ENCODE measurements around the gene SLX4IP.
"Not testable (repeated sequence)": the region's sequence is repeated elsewhere in the genome, so short reads cannot be mapped to it uniquely, and the experiment has no call there.

The SLX4IP gene

DNA sequence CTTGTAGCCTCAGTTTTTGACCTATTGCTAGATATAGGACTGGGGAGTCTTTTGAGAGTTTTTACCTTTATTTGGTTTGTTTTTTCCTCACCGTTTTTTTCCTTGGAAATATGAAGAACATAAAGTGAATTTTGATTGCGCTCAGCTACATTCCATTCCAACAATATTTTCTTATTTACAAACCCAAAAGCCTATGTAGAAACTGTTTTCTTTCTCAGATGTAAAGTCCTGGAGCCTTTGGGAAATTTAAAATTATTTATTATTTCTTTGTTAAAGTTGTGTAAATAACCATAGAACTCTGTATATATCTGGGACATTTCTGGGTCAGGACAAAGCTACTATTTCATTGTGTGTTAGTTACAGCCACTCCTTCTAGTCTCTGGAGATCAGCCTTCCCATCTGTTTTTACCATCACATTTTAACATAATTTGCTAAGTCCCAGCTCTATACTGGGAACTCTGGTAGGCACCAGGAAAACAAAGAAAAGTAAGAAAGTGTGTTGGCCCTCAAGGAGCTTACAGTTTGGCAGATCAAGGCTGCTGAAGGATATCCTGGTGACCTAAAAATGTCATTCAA lies 169.8 kb downstream of the SLX4IP start:
- no peak for DNase-seq (ENCODE audit: low read depth)

DNA sequence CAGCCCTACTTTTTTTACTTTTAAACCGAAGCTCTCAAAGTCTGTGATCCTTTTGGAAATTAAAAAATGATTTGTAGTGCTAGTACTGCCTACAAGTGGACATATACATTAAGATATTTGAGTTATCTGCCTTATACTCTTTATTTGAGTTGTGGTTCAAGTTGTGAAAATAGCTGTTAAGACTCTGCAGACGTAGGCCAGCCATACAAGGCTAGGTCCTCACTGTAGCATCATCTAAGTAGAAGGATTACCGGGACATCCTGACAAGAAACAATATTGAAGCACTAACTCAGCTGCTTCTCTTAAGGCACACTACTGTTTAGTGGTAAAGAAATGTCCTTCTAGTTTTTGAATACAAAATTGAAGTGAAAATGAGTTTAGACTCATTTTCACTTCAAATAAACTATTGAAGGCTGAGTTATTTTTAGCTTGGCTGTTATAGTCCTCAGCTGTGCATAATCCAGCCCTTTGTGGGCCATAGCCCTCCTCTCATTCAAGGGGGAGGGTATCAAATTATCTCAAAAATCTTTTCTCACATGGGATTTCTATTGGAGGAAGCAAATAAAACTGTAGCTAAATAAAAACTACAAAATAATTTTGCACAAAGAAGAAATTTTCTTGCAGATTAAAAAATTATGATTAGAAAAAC lies 170.6 kb downstream of the SLX4IP start:
- DNase-seq (ENCODE audit: low read depth): no peak

DNA sequence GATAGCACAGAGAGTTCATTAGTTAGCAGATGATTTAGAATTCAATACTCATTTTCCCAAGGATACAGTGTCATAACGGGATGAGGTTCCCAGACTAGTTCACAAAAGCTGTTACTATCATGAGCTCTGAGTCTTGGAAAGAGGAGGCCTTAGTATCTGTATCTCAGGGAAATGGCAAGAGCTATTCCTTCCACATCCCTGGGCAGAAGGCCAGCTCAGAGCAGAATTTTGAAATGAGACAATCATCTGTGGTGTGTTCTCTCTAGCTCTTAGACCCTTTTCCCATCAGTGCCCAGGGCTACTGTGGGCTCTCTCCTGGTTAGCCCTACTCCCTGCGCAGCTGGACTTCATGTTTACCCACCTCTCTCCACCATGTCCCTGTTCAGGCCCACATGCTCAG lies 174.2 kb downstream of the SLX4IP start:
- DNase-seq (ENCODE audit: low read depth): no peak

DNA sequence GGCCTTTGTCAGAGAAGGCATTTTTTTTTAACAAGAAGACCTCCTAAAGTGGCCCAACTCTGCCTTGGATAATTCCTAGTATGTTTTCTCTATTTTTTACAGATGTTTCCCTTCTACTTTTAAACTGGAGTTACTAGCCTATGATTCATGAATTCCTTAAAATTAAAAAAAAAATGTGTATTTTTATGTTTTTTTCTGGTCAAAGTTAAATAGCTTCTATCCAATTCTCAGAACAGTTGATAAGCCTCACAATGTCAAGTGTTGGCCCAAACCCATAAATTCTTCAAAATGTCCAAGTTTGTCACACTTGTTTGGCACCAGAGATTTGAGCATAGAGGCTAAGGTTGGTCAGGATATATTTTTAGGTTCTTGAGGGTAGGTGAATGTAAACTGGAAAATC lies 174.7 kb downstream of the SLX4IP start:
- DNase-seq (ENCODE audit: low read depth): no peak

DNA sequence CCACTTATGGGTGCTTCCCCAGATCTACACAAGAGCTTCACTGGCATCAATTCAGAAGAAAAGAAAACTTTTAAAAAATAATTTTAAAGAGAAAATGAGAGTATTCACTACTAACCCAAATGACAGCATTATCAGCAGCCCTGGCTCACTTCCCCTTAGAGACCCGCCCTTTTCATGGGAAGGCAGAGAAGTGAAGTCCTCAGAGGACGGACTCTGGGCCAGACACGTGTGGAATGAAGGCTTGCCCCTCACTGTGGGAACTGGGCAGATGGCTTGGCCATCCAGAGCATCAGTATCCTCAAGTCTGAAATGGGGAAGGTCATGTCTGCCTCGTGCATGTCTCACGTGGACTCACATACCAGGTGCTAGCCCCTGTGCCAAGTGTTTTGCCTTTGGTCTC lies 175.1 kb downstream of the SLX4IP start:
- no peak for DNase-seq (ENCODE audit: low read depth)

DNA sequence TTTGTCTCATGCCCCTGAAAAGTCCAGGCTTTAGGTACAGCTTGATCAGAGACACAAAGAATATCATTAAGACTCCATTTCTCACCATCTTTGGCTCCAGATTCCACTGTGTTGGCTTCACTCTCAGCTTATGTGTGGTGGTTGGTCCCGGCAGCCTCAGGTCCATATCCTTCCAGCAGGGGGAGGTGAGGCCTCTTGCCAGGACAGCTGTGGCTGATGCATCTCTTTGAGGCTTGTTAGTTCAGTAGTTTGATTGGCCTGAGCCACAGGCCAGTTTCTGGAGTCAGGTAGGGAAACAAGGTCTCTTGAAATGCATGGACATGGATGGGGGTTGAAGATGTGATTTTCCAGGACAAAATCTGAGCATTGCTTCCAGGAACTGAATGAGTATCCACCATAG lies 176.3 kb downstream of the SLX4IP start:
- peak; percentile 51 for DNase-seq (ENCODE audit: low read depth)

DNA sequence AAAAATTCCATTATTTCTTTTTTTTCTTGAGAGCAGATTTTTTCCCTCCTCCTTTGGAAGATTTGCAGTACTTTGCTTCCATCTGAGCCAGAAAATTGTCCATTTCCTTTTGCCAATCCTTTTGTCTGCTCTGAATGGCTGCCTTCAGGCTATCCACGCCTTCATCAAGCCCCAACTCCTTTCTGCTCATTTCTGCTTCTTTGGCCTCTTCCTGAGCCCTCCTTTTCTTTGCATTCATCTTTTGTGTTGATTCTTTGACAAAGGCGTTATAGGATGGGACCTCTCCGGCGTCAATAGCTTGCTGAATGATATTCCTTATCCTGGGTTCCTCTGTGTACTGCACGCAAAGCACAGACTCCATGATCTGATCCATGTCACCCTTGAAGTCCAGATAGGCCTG lies 178.3 kb downstream of the SLX4IP start:
- DNase-seq (ENCODE audit: low read depth): not testable (repeated sequence)

DNA sequence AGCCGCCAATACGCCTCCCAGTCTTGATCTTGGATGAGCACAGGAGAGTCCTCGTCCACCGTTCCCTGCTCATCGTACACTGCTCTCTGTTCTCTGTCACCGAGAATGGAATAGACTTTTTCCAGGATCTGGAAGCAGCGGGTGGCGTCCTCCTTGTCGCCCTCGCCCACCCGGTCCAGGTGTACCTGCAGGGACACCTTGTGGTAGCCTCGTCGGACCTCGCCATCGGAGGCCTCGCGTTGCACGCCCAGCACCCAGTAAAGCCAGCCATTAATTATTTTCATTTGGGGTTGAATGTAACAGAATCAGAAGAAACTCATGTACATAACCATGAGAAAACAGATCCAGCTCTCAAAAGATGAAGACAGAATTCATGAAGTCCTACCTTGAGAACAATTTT lies 178.8 kb downstream of the SLX4IP start:
- DNase-seq (ENCODE audit: low read depth): no peak

DNA sequence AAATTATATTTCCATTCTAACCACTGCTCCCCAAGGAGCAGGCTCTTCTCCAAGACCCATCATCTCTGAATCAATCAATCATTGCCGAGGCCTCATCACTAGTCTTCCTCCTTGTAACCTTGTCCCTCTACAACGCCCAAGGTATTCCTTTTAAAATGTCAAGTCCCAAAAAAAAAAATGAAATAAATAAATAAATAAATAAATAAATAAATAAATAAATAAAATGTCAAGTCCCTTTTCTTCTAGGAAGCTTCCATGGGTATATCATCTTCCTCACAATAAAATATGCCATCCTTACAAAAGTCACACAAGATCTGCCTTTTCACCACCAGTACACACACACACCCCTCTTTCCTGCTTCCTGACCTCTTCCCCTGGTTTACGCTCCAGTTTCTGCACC lies 181.1 kb downstream of the SLX4IP start:
- no peak for DNase-seq (ENCODE audit: low read depth)

DNA sequence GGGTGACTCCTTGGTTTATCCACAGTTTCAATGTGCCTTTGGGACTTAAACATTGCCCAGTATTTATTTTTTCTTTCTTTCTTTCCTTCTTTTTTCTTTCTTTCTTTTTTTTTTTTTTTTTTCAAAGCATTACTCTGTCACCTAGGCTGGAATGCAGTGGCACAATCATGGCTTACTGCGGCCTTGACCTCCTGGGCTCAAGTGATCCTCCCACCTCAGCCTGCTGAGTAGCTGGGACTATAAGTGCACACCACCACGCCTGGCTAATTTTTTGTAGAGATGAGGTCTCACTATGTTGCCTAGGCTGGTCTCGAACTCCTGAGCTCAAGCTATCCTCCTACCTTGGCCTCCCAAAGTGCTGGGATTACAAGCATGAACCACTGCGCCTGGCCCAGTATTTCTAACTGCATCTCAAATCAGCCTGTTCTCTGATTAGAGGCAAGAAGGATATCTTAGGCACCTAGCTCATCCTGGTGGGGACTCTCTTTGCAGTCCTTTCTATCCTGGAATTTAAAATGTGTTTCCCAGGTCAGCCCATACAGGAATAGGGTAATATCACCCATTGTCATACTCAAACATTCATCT lies 182.5 kb downstream of the SLX4IP start:
- DNase-seq (ENCODE audit: low read depth): not testable (repeated sequence)

DNA sequence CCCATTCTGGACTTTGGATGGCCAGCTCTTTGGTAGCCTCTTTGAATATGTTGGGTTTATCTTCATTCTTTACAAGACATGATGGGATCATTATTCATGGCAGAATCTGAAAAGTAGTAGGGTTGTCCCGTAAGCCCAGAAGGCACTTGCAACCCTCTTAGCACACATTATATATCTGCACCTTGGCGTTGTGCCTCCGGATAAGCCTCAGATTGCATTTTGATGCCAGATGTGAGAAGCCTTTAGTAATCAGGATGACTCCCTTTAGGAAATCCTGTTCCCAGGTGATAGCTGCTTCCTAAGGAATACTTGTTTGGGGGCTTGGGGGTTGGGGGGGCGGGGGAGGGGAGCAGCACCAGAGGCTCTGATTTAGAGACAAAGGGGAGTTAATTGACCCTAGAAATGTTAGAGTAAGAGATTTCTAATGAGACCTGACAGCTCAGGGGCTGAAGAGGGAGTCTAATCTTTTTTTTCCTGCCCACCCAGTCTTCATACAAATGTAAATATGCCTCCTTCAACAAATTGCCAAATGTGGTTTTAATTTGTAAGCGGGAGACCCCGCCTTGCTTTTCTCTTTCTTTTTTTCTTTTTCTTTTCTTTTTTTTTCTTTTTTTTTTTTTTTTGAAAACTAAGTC lies 183.6 kb downstream of the SLX4IP start:
- no peak for DNase-seq (ENCODE audit: low read depth)

DNA sequence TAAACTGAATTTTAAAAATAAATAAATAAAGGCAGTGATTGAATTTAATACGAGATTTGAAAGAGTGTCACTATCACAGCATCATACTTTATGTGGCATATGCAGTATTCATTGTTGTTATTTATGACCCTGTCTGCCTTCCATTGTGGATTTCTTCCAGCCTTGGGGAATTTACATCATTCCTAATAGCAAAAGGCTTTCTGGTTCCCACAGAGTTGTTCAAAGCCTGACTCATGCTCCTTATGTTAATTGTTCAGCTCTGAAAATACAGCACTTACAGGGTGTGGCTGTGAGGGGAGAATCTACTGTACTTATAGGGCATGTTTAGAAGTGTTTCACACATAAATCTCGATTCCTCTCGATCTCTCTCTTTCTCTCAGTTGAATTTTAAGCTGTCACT lies 184.3 kb downstream of the SLX4IP start:
- DNase-seq (ENCODE audit: low read depth): peak; percentile 88

DNA sequence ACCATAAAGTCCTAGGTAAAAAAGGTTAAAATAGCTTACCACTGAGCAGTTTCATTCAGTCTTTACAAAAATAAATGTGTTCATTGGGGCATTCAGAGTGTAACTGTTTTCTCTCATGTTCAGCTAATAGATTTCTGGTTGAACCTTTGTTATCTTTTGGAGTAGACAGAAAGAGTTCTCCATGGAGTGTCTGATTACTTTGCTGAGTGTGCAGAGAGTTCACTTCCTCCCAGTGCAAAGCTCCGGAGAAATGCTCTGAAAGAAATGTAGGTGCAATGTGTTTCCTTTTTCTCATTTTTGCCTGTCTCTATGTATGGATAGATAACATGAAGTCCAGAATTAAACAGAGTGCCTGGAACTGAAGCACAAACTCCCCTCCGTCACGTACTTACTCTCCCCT lies 186.0 kb downstream of the SLX4IP start:
- no peak for DNase-seq (ENCODE audit: low read depth)

DNA sequence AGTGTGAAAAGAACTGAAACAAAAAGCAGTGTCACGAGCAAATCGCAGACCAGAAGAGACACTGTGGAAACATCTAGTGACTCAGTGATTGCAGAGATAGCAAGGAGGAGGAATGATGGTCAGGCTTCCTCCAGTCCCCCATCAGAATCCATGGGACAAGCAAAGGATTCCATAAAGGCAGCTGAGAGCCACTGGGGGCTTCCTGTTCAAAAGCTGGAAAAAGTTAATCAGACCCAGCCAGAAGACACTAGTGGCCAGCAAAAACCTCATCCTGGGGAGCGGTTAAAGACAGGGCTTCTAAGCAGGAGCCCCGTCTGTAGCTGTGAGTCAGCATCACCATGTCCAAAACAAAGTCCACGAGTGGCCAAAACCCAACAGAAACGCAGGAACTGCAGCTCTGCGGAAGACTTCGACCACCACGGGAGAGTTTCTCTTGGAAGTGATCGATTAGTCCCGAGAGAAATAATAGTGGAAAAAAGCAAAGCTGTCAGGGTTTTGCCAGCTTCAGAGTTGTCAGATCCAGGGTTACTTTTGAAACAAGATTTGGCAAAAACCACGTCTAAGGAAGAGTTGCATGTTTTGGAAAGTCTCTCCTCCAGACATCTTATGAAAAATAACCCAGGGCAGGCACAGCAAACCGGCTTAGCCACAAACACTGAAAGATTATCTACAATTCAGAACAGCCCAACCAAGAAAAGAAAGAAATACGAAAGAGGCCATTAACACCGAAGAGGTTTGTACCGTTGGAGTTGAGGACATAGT lies 187.7 kb downstream of the SLX4IP start:
- peak; percentile 60 for DNase-seq (ENCODE audit: low read depth)

DNA sequence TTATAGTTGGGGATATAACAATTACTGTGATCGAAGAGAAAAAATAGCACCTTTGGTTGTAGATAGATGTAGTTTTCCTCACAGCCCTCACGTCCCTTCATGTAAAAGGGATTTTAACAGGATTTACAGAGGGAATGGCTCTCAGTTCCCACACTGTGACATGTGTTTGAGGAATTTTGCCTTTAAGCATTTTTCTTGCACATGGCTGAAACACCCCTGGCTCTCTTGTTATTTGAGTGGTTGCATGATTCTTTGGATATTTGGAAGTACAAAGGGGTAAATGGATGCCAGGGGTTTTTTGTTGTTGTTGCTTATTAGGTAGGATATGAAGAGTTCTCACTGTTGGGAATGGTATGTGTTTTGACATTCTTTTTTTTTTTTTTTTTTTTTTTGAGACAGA lies 190.5 kb downstream of the SLX4IP start:
- DNase-seq (ENCODE audit: low read depth): no peak

DNA sequence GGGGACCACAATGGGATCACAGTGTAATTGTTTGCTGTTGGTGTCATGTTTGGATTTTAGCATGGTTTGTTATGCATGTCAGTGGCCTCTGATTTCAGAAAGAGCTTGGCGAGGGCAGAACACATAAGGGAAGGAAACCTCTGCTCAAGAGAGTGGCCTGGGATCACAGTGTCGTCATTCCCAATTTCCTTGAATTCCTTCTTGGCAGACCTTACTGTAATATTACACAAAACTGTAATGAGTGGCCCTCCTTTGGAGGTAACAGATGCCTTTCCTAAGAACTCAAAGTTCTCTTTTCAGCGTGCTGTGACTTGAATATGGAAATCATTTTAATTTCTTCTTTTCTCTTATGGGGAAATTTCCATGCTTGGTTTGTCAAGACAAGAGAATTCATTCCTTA lies 191.8 kb downstream of the SLX4IP start:
- no peak for DNase-seq (ENCODE audit: low read depth)

DNA sequence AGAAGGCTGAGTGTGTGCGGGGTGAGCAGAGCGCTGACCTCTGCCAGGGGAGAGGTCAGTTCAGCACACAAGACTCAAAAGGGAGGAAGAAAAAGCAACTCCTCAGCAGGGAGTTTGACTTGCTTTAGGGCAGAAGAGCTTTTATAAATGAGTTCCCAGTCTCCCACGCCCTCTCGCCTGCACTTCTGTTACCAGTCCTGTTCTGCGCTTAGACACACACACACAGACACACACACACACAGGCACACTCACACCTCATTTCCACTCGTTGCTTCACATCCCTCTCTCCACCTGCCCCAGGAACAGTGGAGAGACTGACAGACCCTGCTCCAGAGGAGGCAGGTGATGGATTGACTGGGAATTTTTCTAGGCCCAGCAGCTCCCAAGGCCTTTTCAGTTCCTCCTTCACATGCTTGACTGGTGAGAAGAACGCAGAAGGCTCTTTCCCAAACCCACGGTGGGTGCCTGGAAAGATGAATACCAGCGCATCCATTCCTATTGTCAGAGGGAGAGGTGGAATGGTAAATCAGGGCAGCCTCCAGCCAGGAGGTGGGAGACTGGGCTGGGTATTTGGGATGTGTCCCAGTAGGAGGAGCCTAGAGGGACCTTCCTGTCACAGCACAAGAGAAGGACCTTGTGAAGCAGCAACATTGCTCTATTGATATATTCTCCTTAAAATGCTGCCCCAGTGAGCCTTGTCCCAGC lies 195.0 kb downstream of the SLX4IP start:
- no peak for DNase-seq (ENCODE audit: low read depth)

DNA sequence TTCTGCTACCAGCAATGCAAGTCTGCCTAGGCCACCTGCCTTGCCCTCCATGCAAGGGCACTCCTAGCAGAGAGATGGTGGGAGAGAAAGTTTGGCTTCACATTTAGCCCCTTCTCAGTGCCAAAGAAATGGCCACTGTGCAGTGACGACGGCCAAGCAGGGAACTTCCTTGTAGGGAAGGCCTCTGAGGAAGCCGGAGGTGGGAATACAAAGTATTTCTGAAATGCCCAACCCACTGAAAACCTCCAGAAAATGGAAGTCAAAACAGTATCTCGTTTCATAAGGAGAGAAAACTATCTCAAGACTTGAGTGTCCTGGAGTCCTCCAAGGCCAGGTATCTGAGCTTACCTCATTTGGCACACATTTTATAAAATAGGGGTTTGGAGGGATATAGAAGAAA lies 196.0 kb downstream of the SLX4IP start:
- DNase-seq (ENCODE audit: low read depth): no peak

DNA sequence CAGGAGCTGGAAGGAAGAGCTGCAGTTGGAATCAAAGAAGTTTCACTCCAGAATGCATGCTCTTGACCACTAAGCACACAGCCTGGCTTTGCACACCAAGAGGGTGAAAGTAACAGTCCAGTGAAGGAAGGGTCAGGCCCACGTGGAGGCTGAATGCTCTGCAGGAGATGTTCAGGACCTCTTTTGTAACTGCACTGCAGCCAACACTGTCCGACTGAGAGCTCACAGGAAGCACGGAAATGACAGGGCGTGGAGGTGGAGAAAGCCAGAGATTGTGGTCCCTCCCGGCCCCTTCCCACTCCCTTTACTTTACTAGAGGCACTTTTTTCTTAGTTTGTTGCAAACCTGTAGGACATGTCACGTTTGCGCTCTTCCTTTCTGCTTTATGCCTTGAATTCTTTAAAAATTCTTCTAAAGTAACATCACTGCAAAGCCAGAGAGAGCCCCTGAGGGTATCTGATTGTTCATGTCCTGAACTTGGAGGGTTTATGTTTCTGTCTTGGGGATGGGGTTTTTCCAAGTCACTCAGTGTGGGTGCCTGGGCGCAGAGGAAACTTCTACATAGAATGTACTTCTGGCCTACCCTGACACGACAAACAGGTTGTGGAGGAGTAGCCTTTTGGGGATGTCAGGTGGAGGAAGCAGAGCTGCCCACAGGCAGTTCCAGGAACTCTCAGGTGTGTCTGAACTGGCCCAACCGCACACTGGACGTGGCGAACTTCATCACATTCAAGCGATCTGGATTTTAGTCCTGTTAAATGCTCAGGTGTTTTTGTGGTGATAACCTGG lies 197.8 kb downstream of the SLX4IP start:
- DNase-seq (ENCODE audit: low read depth): peak; percentile 16

DNA sequence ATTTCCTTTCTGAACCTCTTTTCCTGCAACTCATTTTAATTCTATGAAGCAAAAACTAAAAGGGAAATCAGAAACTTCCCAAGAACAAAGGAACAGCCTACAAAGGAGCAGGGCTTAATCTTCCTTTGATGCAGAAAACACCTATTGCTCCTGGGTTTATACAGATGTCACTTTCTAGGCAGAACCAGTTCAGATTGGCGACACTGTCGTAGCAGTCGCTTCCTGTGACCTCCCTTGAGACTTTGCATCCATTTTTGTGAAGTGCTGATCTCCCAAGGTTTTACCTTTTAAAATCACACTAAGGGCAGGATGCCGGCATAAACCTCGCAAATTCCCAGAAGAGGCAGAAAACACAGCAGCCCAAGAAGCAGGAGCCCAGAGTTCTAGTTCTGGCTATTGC lies 198.6 kb downstream of the SLX4IP start:
- no peak for DNase-seq (ENCODE audit: low read depth)

DNA sequence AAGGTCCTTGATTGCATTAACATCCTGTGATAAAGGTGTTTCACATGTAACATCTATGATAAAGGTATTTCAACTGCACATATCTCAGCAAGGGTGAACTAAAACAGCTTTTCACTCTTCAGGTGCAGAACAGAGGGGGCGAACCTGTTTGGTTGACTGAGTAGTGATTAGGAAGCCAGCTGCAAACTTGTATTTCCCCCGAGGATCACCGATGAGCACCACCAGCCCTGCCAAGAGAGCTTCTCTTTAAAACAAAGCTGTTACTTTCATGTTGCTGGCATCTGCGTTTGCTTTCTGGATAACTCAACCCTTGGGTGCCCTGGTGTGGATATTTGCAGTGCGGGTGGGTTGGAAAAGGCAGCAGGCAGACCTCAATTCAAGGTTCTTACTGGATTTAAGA lies 199.1 kb downstream of the SLX4IP start:
- DNase-seq (ENCODE audit: low read depth): no peak

All from ELR (cell line).